Effector memory CD4-positive, alpha-beta T cell (primary cell): ENCODE measurements around the gene SIK3.

Experiments
- DNase-seq, 3 donors: peaks; one replicate each; pipeline ENCODE4 v3.0.0-alpha.2; 2020
- H3K27ac ChIP-seq: 2 replicates; pipeline ENCODE4 v1.7.0; 2013; ENCODE audit warnings: mild to moderate bottlenecking, low read length, moderate library complexity; ENCODE audit not compliant: insufficient read depth, poor library complexity, severe bottlenecking
- H3K27me3 ChIP-seq: replicated peaks from 2 replicates; pipeline ENCODE4 v1.7.0; 2013; ENCODE audit warnings: mild to moderate bottlenecking, low read length; ENCODE audit not compliant: insufficient read depth, control insufficient read depth, poor library complexity, severe bottlenecking
- H3K36me3 ChIP-seq: 2 replicates; pipeline ENCODE4 v1.7.0; 2013; ENCODE audit warnings: mild to moderate bottlenecking, low read length, moderate library complexity; ENCODE audit not compliant: control insufficient read depth, insufficient read depth
- H3K4me1 ChIP-seq: 2 replicates; pipeline ENCODE4 v1.7.0; 2013; ENCODE audit warnings: low read length, mild to moderate bottlenecking; ENCODE audit not compliant: control insufficient read depth, insufficient read depth, poor library complexity, severe bottlenecking
- H3K4me3 ChIP-seq: 2 replicates; pipeline ENCODE4 v1.7.0; 2013; ENCODE audit warnings: low read length, low read depth, mild to moderate bottlenecking; ENCODE audit not compliant: insufficient read depth, poor library complexity, severe bottlenecking
- H3K9me3 ChIP-seq: 2 replicates; pipeline ENCODE4 v1.7.0; 2013; ENCODE audit warnings: mild to moderate bottlenecking, low read length, moderate library complexity; ENCODE audit not compliant: control insufficient read depth

Gene SIK3

GRCh38 chr11:116936754-116937446 is 161.3 kb downstream of the SIK3 start:
- no peak overlapping the region for H3K4me3 ChIP-seq
- peaks cover 10% of the 10 kb centered on the region for H3K4me1 ChIP-seq
- H3K9me3 ChIP-seq: no peaks in the 10 kb centered on the region
- peaks cover 3% of the 10 kb centered on the region for H3K36me3 ChIP-seq
- no peaks in the 10 kb centered on the region for H3K27me3 ChIP-seq
- H3K27ac ChIP-seq: no peak overlapping the region
- no peak for DNase-seq

- Histone ChIP-seq H3K27ac (no peak overlapping the region), H3K4me1 (peaks cover 18% of the 10 kb centered on the region), H3K27me3 (no peaks in the 10 kb centered on the region), H3K9me3 (no peaks in the 10 kb centered on the region), H3K4me3 (no peak overlapping the region), H3K36me3 (peaks cover 3% of the 10 kb centered on the region)
- no peak for DNase-seq
Observed at GRCh38 chr11:116935514-116935913, 162.7 kb downstream of the SIK3 start.

- Histone ChIP-seq H3K27ac (no peak overlapping the region), H3K4me1 (peaks cover 18% of the 10 kb centered on the region), H3K27me3 (no peaks in the 10 kb centered on the region), H3K36me3 (peaks cover 3% of the 10 kb centered on the region), H3K9me3 (no peaks in the 10 kb centered on the region), H3K4me3 (no peak overlapping the region)
- DNase-seq: no peak
Observed at GRCh38 chr11:116935089-116935488, 163.1 kb downstream of the SIK3 start.

- Histone ChIP-seq H3K4me1 (peaks cover 23% of the 10 kb centered on the region), H3K27ac (peak overlapping the region; percentile 14), H3K9me3 (no peaks in the 10 kb centered on the region), H3K36me3 (peaks cover 3% of the 10 kb centered on the region), H3K4me3 (no peak overlapping the region), H3K27me3 (no peaks in the 10 kb centered on the region)
- DNase-seq: no peak
Observed at GRCh38 chr11:116933961-116934360, 164.3 kb downstream of the SIK3 start.

- no peaks in the 10 kb centered on the region for H3K27me3 ChIP-seq
- DNase-seq: no peak
- no peaks in the 10 kb centered on the region for H3K9me3 ChIP-seq
- no peak overlapping the region for H3K4me3 ChIP-seq
- peak overlapping the region; percentile 78 for H3K27ac ChIP-seq
- peaks cover 40% of the 10 kb centered on the region for H3K4me1 ChIP-seq
- peaks cover 3% of the 10 kb centered on the region for H3K36me3 ChIP-seq
Observed at GRCh38 chr11:116932181-116932580, 166.0 kb downstream of the SIK3 start.

- peak; percentile 26 to 46 (median 36) for DNase-seq
- peaks cover 3% of the 10 kb centered on the region for H3K36me3 ChIP-seq
- peak overlapping the region; percentile 30 for H3K4me3 ChIP-seq
- peaks cover 44% of the 10 kb centered on the region for H3K4me1 ChIP-seq
- H3K9me3 ChIP-seq: no peaks in the 10 kb centered on the region
- peak overlapping the region; percentile 78 for H3K27ac ChIP-seq
- H3K27me3 ChIP-seq: no peaks in the 10 kb centered on the region
Observed at GRCh38 chr11:116931206-116931953, 166.8 kb downstream of the SIK3 start.

GRCh38 chr11:116930586-116930985 is 167.6 kb downstream of the SIK3 start:
- Histone ChIP-seq H3K27me3 (no peaks in the 10 kb centered on the region), H3K36me3 (peaks cover 6% of the 10 kb centered on the region), H3K9me3 (no peaks in the 10 kb centered on the region), H3K4me1 (peaks cover 52% of the 10 kb centered on the region), H3K27ac (peak overlapping the region; percentile 78), H3K4me3 (peak overlapping the region; percentile 30)
- no peak for DNase-seq

- Histone ChIP-seq H3K9me3 (no peaks in the 10 kb centered on the region), H3K27ac (peak overlapping the region; percentile 78), H3K4me1 (peaks cover 56% of the 10 kb centered on the region), H3K27me3 (no peaks in the 10 kb centered on the region), H3K36me3 (peaks cover 3% of the 10 kb centered on the region), H3K4me3 (peak overlapping the region; percentile 30)
- peak in 2 of 3 donors; percentile 16 to 22 for DNase-seq
Observed at GRCh38 chr11:116930177-116930576, 168.1 kb downstream of the SIK3 start.

- H3K27me3 ChIP-seq: no peaks in the 10 kb centered on the region
- peaks cover 62% of the 10 kb centered on the region for H3K4me1 ChIP-seq
- no peaks in the 10 kb centered on the region for H3K9me3 ChIP-seq
- DNase-seq: no peak
- H3K27ac ChIP-seq: peak overlapping the region; percentile 78
- peak overlapping the region; percentile 30 for H3K4me3 ChIP-seq
- peaks cover 3% of the 10 kb centered on the region for H3K36me3 ChIP-seq
Observed at GRCh38 chr11:116929414-116930090, 168.7 kb downstream of the SIK3 start.

- Histone ChIP-seq H3K9me3 (no peaks in the 10 kb centered on the region), H3K36me3 (peaks cover 3% of the 10 kb centered on the region), H3K27me3 (no peaks in the 10 kb centered on the region), H3K27ac (peak overlapping the region; percentile 78), H3K4me3 (peak overlapping the region; percentile 27), H3K4me1 (peaks cover 66% of the 10 kb centered on the region)
- no peak for DNase-seq
Observed at GRCh38 chr11:116928845-116929244, 169.4 kb downstream of the SIK3 start.
